ENCODE measurements around the gene RTF1. TPM values are rescaled to one million over a fixed set of nuclear protein-coding genes. Genes with fewer than 3 reads are reported as not detected.
"Not testable (repeated sequence)": the region's sequence is repeated elsewhere in the genome, so short reads cannot be mapped to it uniquely, and the experiment has no call there.

Gene RTF1
- 24.9 and 40.2 TPM in 2 replicates for total RNA-seq (2014; rRNA removed; shearing (Covaris generic))

GRCh38 chr15:41416742-41417417 lies at the start of gene RTF1:
Gene RTF1, plus strand, starts transcription at chr15:41417095. Its CDS starts 21 bp downstream, at chr15:41417116.
- Histone ChIP-seq H3K27me3 (ENCODE audit: control insufficient read depth, insufficient read depth, low read length) (no peaks in the 10 kb centered on the region), H3K4me3 (ENCODE audit: insufficient read depth, low read depth, low read length) (peak within 1 kb of the TSS; percentile 76), H3K36me3 (replicated peaks; ENCODE audit: control insufficient read depth, insufficient read depth, low read length) (no peaks in the 10 kb centered on the region)
- peak; percentile 99 for DNase-seq

GRCh38 chr15:41367418-41367817 lies 49.5 kb upstream of the RTF1 start:
- no peak for DNase-seq
- peaks cover 39% of the 10 kb centered on the region for H3K36me3 ChIP-seq (replicated peaks; ENCODE audit: control insufficient read depth, insufficient read depth, low read length)
- H3K27me3 ChIP-seq (ENCODE audit: control insufficient read depth, insufficient read depth, low read length) = no peaks in the 10 kb centered on the region
- no peak overlapping the region for H3K4me3 ChIP-seq (ENCODE audit: insufficient read depth, low read depth, low read length)

DNA sequence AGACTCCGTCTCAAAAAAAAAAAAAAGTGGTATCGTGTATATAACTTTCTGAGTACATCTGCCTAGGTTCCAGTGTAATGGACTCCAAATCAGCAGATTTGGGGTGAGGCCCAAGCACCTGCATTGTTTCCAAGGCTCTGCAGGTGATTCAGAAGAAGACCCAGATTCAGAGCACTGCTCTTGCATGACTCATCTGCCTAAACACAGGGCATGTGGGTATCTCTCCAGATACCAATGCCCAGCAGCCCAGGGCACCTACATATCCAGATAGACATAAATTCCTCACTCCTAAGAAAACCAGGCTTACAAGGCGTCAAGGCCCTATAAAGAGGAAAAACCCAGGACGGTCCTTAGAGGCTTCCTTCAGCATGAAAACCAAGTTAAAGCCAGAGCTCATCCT lies 38.9 kb upstream of the RTF1 start:
- Histone ChIP-seq H3K36me3 (replicated peaks; ENCODE audit: control insufficient read depth, insufficient read depth, low read length) (peaks cover 27% of the 10 kb centered on the region), H3K27me3 (ENCODE audit: control insufficient read depth, insufficient read depth, low read length) (no peaks in the 10 kb centered on the region), H3K4me3 (ENCODE audit: insufficient read depth, low read depth, low read length) (no peak overlapping the region)
- no peak for DNase-seq

- not testable (repeated sequence) for H3K4me3 ChIP-seq (ENCODE audit: insufficient read depth, low read depth, low read length); H3K27me3 ChIP-seq (ENCODE audit: control insufficient read depth, insufficient read depth, low read length); DNase-seq
- peaks cover 12% of the 10 kb centered on the region for H3K36me3 ChIP-seq (replicated peaks; ENCODE audit: control insufficient read depth, insufficient read depth, low read length)
These were observed 32.7 kb upstream of the RTF1 start for GRCh38 chr15:41383974-41384749.

DNA sequence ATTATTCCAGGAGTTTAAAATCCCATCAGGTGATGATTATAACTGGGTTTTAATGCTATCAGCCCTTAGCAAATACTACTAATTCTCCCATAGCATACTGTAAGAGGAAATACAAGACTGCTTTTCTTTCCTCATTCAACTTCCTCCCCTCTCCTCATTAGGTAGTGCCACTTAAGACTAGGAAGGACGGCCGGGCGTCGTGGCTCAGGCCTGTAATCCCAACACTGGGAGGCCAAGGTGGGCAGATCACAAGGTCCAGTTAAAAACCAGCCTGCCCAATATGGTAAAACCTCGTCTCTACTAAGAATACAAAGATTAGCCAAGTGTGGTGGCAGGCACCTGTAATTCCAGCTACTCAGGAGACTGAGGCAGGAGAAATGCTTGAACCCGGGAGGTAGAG lies 29.2 kb upstream of the RTF1 start:
- no peaks in the 10 kb centered on the region for H3K27me3 ChIP-seq (ENCODE audit: control insufficient read depth, insufficient read depth, low read length)
- H3K36me3 ChIP-seq (replicated peaks; ENCODE audit: control insufficient read depth, insufficient read depth, low read length) = no peaks in the 10 kb centered on the region
- DNase-seq = no peak
- H3K4me3 ChIP-seq (ENCODE audit: insufficient read depth, low read depth, low read length) = no peak overlapping the region

- DNase-seq = no peak
- H3K36me3 ChIP-seq (replicated peaks; ENCODE audit: control insufficient read depth, insufficient read depth, low read length) = peaks cover 1% of the 10 kb centered on the region; the same call in 1 of the 2 replicates
- no peaks in the 10 kb centered on the region for H3K27me3 ChIP-seq (ENCODE audit: control insufficient read depth, insufficient read depth, low read length)
- H3K4me3 ChIP-seq (ENCODE audit: insufficient read depth, low read depth, low read length) = no peak overlapping the region
These were observed 24.2 kb upstream of the RTF1 start for GRCh38 chr15:41392659-41393058.

- no peak overlapping the region for H3K4me3 ChIP-seq (ENCODE audit: insufficient read depth, low read depth, low read length)
- DNase-seq = no peak
These were observed 22.0 kb upstream of the RTF1 start for GRCh38 chr15:41394924-41395323.

GRCh38 chr15:41396111-41396510 lies 20.8 kb upstream of the RTF1 start:
- H3K27me3 ChIP-seq (ENCODE audit: control insufficient read depth, insufficient read depth, low read length) = no peaks in the 10 kb centered on the region
- H3K36me3 ChIP-seq (replicated peaks; ENCODE audit: control insufficient read depth, insufficient read depth, low read length) = peaks cover 1% of the 10 kb centered on the region; the same call in 1 of the 2 replicates
- no peak overlapping the region for H3K4me3 ChIP-seq (ENCODE audit: insufficient read depth, low read depth, low read length)
- no peak for DNase-seq

More at GRCh38 chr15:41394924-41395323, 22.0 kb upstream of the RTF1 start:
- Histone ChIP-seq H3K36me3 (replicated peaks; ENCODE audit: control insufficient read depth, insufficient read depth, low read length) (peaks cover 1% of the 10 kb centered on the region; the same call in 1 of the 2 replicates), H3K27me3 (ENCODE audit: control insufficient read depth, insufficient read depth, low read length) (no peaks in the 10 kb centered on the region)

DNA sequence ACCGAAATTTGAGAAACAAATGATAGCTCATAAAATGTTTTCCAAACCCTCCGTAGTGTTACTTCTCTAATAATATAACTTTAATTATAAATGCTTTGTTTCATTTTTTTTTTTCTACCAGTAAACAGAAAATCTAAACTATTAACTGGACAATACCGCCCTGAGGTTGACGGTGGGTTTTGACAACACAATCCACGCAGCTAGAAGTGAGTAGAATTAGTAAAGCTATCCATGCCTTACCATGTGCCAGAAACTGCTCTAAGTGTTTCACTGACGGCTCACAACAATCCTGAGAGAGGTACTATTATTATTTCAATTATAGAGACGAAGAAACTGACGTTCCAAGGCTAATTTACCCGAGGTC lies 15.0 kb upstream of the RTF1 start:
- DNase-seq = no peak
- no peaks in the 10 kb centered on the region for H3K27me3 ChIP-seq (ENCODE audit: control insufficient read depth, insufficient read depth, low read length)
- H3K36me3 ChIP-seq (replicated peaks; ENCODE audit: control insufficient read depth, insufficient read depth, low read length) = no peaks in the 10 kb centered on the region
- H3K4me3 ChIP-seq (ENCODE audit: insufficient read depth, low read depth, low read length) = peak overlapping the region; percentile 61

- no peak for DNase-seq
- Histone ChIP-seq H3K4me3 (ENCODE audit: insufficient read depth, low read depth, low read length) (no peak overlapping the region), H3K36me3 (replicated peaks; ENCODE audit: control insufficient read depth, insufficient read depth, low read length) (no peaks in the 10 kb centered on the region), H3K27me3 (ENCODE audit: control insufficient read depth, insufficient read depth, low read length) (no peaks in the 10 kb centered on the region)
These were observed 9.6 kb upstream of the RTF1 start for GRCh38 chr15:41407341-41407740.

- H3K27me3 ChIP-seq (ENCODE audit: control insufficient read depth, insufficient read depth, low read length) = no peaks in the 10 kb centered on the region
- no peak overlapping the region for H3K4me3 ChIP-seq (ENCODE audit: insufficient read depth, low read depth, low read length)
- no peak for DNase-seq
- no peaks in the 10 kb centered on the region for H3K36me3 ChIP-seq (replicated peaks; ENCODE audit: control insufficient read depth, insufficient read depth, low read length)
These were observed 8.7 kb upstream of the RTF1 start for GRCh38 chr15:41408234-41408641.

DNA sequence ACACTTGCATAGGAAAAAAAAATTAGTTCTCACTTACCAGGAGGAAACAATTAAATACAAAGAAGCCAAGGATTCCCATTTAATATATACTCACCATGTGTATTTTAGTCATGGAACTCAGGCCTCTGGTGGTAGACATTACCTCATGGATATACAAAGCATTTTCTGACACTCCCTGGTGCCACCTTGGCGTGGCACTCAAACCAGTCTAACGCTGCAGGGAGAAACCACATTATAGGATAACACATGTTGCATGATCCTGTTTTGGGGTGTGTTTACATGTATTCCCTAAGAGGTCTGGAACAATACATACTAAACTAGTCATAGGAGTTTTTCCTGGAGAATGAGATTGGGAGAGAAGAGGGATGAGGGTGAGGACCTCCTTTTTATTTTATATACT lies 5.9 kb upstream of the RTF1 start:
- no peak overlapping the region for H3K4me3 ChIP-seq (ENCODE audit: insufficient read depth, low read depth, low read length)

DNA sequence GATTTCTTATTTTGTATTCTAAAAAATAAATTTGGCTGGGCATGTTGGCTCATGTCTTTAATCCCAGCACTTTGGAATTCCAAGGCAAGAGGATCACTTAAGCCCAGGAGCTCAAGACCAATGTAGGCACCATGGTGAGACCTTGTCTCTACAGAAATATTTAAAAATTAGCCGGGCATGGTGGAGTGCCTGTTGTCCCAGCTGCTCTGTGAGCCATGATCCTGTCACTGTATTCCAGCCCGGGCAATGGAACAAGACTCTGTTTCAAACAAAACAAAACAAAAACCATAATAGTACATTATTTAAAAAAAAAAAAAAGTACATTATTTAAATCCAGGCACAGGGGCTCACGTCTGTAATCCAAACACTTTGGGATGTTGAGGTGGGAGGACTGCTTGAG lies 5.5 kb upstream of the RTF1 start:
- Histone ChIP-seq H3K27me3 (ENCODE audit: control insufficient read depth, insufficient read depth, low read length) (no peaks in the 10 kb centered on the region), H3K36me3 (replicated peaks; ENCODE audit: control insufficient read depth, insufficient read depth, low read length) (no peaks in the 10 kb centered on the region), H3K4me3 (ENCODE audit: insufficient read depth, low read depth, low read length) (no peak overlapping the region)
- DNase-seq = no peak

More for the DNA sequence above, 5.9 kb upstream of the RTF1 start:
- Histone ChIP-seq H3K36me3 (replicated peaks; ENCODE audit: control insufficient read depth, insufficient read depth, low read length) (no peaks in the 10 kb centered on the region), H3K27me3 (ENCODE audit: control insufficient read depth, insufficient read depth, low read length) (no peaks in the 10 kb centered on the region)
- DNase-seq = no peak

GRCh38 chr15:41416128-41416741 lies 660 bp upstream of the RTF1 start:
- Histone ChIP-seq H3K27me3 (ENCODE audit: control insufficient read depth, insufficient read depth, low read length) (no peaks in the 10 kb centered on the region), H3K36me3 (replicated peaks; ENCODE audit: control insufficient read depth, insufficient read depth, low read length) (no peaks in the 10 kb centered on the region), H3K4me3 (ENCODE audit: insufficient read depth, low read depth, low read length) (peak overlapping the region; percentile 76)
- no peak for DNase-seq
